Measurements from ENCODE around the gene ZC3HAV1L. TPM values are rescaled to one million over a fixed set of nuclear protein-coding genes. Genes with fewer than 3 reads are reported as not detected.
A peak's percentile ranks its signal among the peaks of the same experiment; 100 is the strongest.

ZC3HAV1L gene
- total RNA-seq, 1 donor, result 21.2 TPM

GRCh38 chr7:138999414-138999813 lies 36.4 kb downstream of the ZC3HAV1L start:
- no peak for TF ChIP-seq CTCF (IDR thresholded peaks at IDR 0.05; ENCODE audit: insufficient read depth, low read depth, low read length)
- no peak overlapping the region for H3K4me3 ChIP-seq (ENCODE audit: low read depth, low read length)
- no peak for DNase-seq (ENCODE audit: low read depth)

GRCh38 chr7:138992052-138992531 lies 43.8 kb downstream of the ZC3HAV1L start:
- no peak for TF ChIP-seq CTCF (IDR thresholded peaks at IDR 0.05; ENCODE audit: insufficient read depth, low read depth, low read length)
- no peak overlapping the region for H3K4me3 ChIP-seq (ENCODE audit: low read depth, low read length)
- no peak for DNase-seq (ENCODE audit: low read depth)

GRCh38 chr7:138987686-138988085 lies 48.2 kb downstream of the ZC3HAV1L start:
- DNase-seq (ENCODE audit: low read depth), result no peak
- no peak overlapping the region for H3K4me3 ChIP-seq (ENCODE audit: low read depth, low read length)
- no peak for TF ChIP-seq CTCF (IDR thresholded peaks at IDR 0.05; ENCODE audit: insufficient read depth, low read depth, low read length)

GRCh38 chr7:138982204-138982623 lies 53.6 kb downstream of the ZC3HAV1L start:
- peak overlapping the region; percentile 56 for H3K4me3 ChIP-seq (ENCODE audit: low read depth, low read length)
- DNase-seq (ENCODE audit: low read depth), result no peak
- no peak for TF ChIP-seq CTCF (IDR thresholded peaks at IDR 0.05; ENCODE audit: insufficient read depth, low read depth, low read length)

- H3K4me3 ChIP-seq (ENCODE audit: low read depth, low read length), result peak within 1 kb of the TSS; percentile 64
- peak; percentile 59 for DNase-seq (ENCODE audit: low read depth)
- TF ChIP-seq CTCF (IDR thresholded peaks at IDR 0.05; ENCODE audit: insufficient read depth, low read depth, low read length), result no peak
Observed at GRCh38 chr7:138981332-138982203, 54.3 kb downstream of the ZC3HAV1L start, which contains the start of gene KIAA1549. KIAA1549 (minus strand) TSS chr7:138981389; CDS start chr7:138981269, 120 bp downstream.

GRCh38 chr7:138980563-138981291 lies 55.1 kb downstream of the ZC3HAV1L start:
- DNase-seq (ENCODE audit: low read depth), result no peak
- peak overlapping the region; percentile 64 for H3K4me3 ChIP-seq (ENCODE audit: low read depth, low read length)
- no peak for TF ChIP-seq CTCF (IDR thresholded peaks at IDR 0.05; ENCODE audit: insufficient read depth, low read depth, low read length)

All from fibroblast of villous mesenchyme (primary cell).